Ishikawa (cell line): ENCODE data around the gene RTN4RL2.

Source experiments
- ZBTB7A ChIP-seq: IDR thresholded peaks from 2 replicates; pipeline ENCODE4 v1.6.1; 2012; ENCODE audit warnings: low read depth
- TF ChIP-seq, protein P1 (sequence below): IDR thresholded peaks from 2 replicates; pipeline ENCODE4 v1.6.1; 2012

DNA sequence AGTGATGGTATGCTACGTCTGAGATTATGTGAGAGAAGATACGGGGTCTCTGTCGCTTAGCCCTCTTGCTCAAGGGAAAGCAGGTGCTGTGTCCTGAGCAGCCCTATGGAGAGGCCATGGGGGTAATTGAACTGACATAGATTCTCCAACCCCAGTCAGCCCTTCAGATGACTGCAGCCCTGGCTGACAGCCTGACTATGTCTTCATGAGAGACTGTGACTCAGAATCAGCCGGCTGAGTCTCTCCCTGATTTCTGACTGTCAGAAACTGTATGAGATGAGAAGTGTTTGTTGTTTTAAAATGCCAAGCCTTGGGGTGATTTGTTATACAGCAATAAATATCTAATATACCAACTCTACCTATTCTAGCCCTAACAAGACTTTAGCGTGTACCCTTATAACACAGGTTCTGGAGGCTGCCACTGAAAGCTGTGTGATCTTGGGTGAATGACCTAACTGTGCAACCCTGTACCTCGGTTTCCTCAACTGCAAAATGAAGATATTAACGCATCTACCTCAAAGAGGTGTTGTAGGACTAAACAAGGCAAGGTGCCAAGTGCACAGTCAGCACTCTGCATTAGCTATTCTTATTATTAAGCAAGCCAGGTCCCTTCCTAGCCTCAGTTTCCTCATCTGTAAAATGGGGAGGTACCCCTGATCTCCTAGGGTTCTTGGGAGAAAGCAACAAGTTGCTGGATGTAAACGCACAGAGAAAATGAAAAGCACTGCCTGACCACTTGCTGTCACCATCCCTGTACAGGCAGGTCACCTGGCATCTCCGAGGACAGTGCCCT is 30.3 kb downstream of the RTN4RL2 start:
- TF ChIP-seq ZBTB7A: no peak
- TF ChIP-seq, protein P1, sequence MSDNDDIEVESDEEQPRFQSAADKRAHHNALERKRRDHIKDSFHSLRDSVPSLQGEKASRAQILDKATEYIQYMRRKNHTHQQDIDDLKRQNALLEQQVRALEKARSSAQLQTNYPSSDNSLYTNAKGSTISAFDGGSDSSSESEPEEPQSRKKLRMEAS: no peak
